GM12878 (cell line): Measurements from ENCODE around the gene SEC31A. TPM values are rescaled to one million over a fixed set of nuclear protein-coding genes. Genes with fewer than 3 reads are reported as not detected.
A peak's percentile ranks its signal among the peaks of the same experiment; 100 is the strongest.

ENCODE experiments used
- BCL11A ChIP-seq: IDR thresholded peaks from 2 replicates; pipeline ENCODE4 v1.6.1; 2011; ENCODE audit warnings: low read depth, low read length
- BHLHE40 ChIP-seq, 2 experiments: fragments of 450-650 bp in 1 of 2; IDR thresholded peaks; 2 replicates each; pipeline ENCODE4 v1.6.1; 2011 to 2017; ENCODE audit warnings: low read depth in 2 of 2, borderline replicate concordance in 1 of 2, improper control_type of control experiment in 1 of 2, low read length in 1 of 2, mild to moderate bottlenecking in 1 of 2
- EP300 ChIP-seq, 2 experiments: fragments of 150-350 bp in 1 of 2; IDR thresholded peaks; 2 replicates each; pipeline ENCODE4 v1.6.1; 2011 to 2012; ENCODE audit warnings: low read depth in 2 of 2, low read length in 2 of 2, borderline replicate concordance in 1 of 2, improper control_type of control experiment in 1 of 2, inconsistent platforms in 1 of 2; ENCODE audit not compliant: control insufficient read depth in 1 of 2
- FOS ChIP-seq: IDR thresholded peaks from 3 replicates; pipeline ENCODE4 v1.6.1; 2011; ENCODE audit warnings: borderline replicate concordance; ENCODE audit not compliant: insufficient read length; ENCODE audit errors: extremely low read depth
- GABPA ChIP-seq: IDR thresholded peaks from 2 replicates; pipeline ENCODE4 v1.6.1; 2014; ENCODE audit warnings: antibody characterized with exemption, low read depth, mild to moderate bottlenecking, inconsistent platforms
- GATAD2B ChIP-seq: fragments of 450-650 bp; conservative IDR thresholded peaks from 2 replicates; pipeline ENCODE4 v1.6.1; 2017; ENCODE audit warnings: low read depth, mild to moderate bottlenecking, moderate library complexity
- IRF4 ChIP-seq: IDR thresholded peaks from 2 replicates; pipeline ENCODE4 v1.6.1; 2011; ENCODE audit warnings: low read depth, low read length
- JUND ChIP-seq: IDR thresholded peaks from 2 replicates; pipeline ENCODE4 v1.6.1; 2012; ENCODE audit warnings: low read depth, mild to moderate bottlenecking, low read length, improper control_type of control experiment, moderate library complexity
- KAT2A ChIP-seq: conservative IDR thresholded peaks from 2 replicates; pipeline ENCODE4 v1.6.1; 2011; ENCODE audit warnings: low read depth, low read length; ENCODE audit not compliant: control insufficient read depth
- MEF2A ChIP-seq: IDR thresholded peaks from 2 replicates; pipeline ENCODE4 v1.6.1; 2011; ENCODE audit warnings: low read depth, mild to moderate bottlenecking, low read length, moderate library complexity; ENCODE audit not compliant: insufficient read depth
- NBN ChIP-seq: fragments of 450-650 bp; IDR thresholded peaks from 2 replicates; pipeline ENCODE4 v1.6.1; 2016
- RAD21 ChIP-seq: IDR thresholded peaks from 2 replicates; pipeline ENCODE4 v1.6.1; 2011; ENCODE audit warnings: mild to moderate bottlenecking, low read depth, low read length, moderate library complexity; ENCODE audit not compliant: insufficient read depth
- RAD51 ChIP-seq: fragments of 450-650 bp; IDR thresholded peaks from 2 replicates; pipeline ENCODE4 v1.6.1; 2016; ENCODE audit warnings: moderate library complexity, mild to moderate bottlenecking, inconsistent platforms
- RELA ChIP-seq: fragments of 450-650 bp; IDR thresholded peaks from 2 replicates; pipeline ENCODE4 v1.8.0; 2014; ENCODE audit warnings: borderline replicate concordance; ENCODE audit not compliant: partially characterized antibody
- SKIL ChIP-seq: fragments of 450-650 bp; IDR thresholded peaks from 2 replicates; pipeline ENCODE4 v1.6.1; 2017; ENCODE audit warnings: mild to moderate bottlenecking, low read depth, inconsistent platforms; ENCODE audit not compliant: poor library complexity, severe bottlenecking
- SPI1 ChIP-seq: IDR thresholded peaks from 2 replicates; pipeline ENCODE4 v1.6.1; 2011; ENCODE audit warnings: low read depth, mild to moderate bottlenecking, low read length, moderate library complexity, borderline replicate concordance; ENCODE audit not compliant: insufficient read depth
- TBL1XR1 ChIP-seq: IDR thresholded peaks from 2 replicates; pipeline ENCODE4 v1.6.1; 2012; ENCODE audit warnings: low read depth, low read length, improper control_type of control experiment
- TCF7 ChIP-seq: IDR thresholded peaks from 2 replicates; pipeline ENCODE4 v1.6.1; 2014; ENCODE audit warnings: antibody characterized with exemption, borderline replicate concordance
- WRNIP1 ChIP-seq: IDR thresholded peaks from 2 replicates; pipeline ENCODE4 v1.6.1; 2011; ENCODE audit warnings: low read depth, low read length, improper control_type of control experiment, borderline replicate concordance
- ZBTB40 ChIP-seq: fragments of 450-650 bp; IDR thresholded peaks from 2 replicates; pipeline ENCODE4 v1.6.1; 2016; ENCODE audit warnings: mild to moderate bottlenecking, moderate library complexity, borderline replicate concordance
- ZNF207 ChIP-seq: fragments of 450-650 bp; IDR thresholded peaks from 2 replicates; pipeline ENCODE4 v1.6.1; 2014; ENCODE audit warnings: antibody characterized with exemption, mild to moderate bottlenecking, borderline replicate concordance
- ZSCAN29 ChIP-seq: fragments of 450-650 bp; IDR thresholded peaks from 2 replicates; pipeline ENCODE4 v1.6.1; 2017; ENCODE audit warnings: mild to moderate bottlenecking, moderate library complexity
- polyA plus RNA-seq, 11 experiments: library from polyadenylated mRNA; depleted of rRNA in 4 of 11; unstranded in 6 of 11; stranded (reverse) in 5 of 11; fragments of >200 nt; fragmentation: Nextera tagmentation in 4 of 11; fragmentation: Illumina TruSeq in 1 of 11; extraction: Ambion mirVana in 4 of 11; extraction: Trizol in 1 of 11; gene quantifications; 1 replicate in 1 of 11; 2 replicates in 10 of 11; pipeline versions ENCODE4 v1.2.1 to v1.2.3, GENCODE V29; 2011 to 2016; ENCODE audit warnings: inconsistent platforms in 2 of 11, missing spikeins in 2 of 11, low read depth in 1 of 11
- total RNA-seq, 4 experiments: library from RNA; depleted of rRNA in 3 of 4; stranded (reverse); fragments of >200 nt in 3 of 4; fragmentation: Illumina TruSeq in 1 of 4; extraction: Trizol in 1 of 4; gene quantifications; 2 replicates each; pipeline versions ENCODE4 v1.2.1 to v1.2.3, GENCODE V29; 2013 to 2021

Gene SEC31A
- total and polyA plus RNA-seq, 10 of the 15 experiments (the other 5 are each of a cell fraction or from before 2014, with no cell fraction given) = 74.6 to 171 (median 129) TPM

- peak; percentile 87 for TF ChIP-seq GABPA
- TF ChIP-seq RAD51 = no peak
- TF ChIP-seq ZSCAN29 = no peak
- TF ChIP-seq ZNF207 = peak; percentile 77; the same call in 1 of the 2 replicates
- TF ChIP-seq WRNIP1 = no peak
- TF ChIP-seq SKIL = no peak
- no peak for TF ChIP-seq SPI1
- peak in 1 of 2 experiments; percentile 31; a peak in 1 of 4 replicates for TF ChIP-seq EP300 (IDR thresholded peaks at IDR 0.05; ENCODE audit: borderline replicate concordance in 1 of 2, control insufficient read depth in 1 of 2, low read depth in 2 of 2, low read length in 2 of 2)
- peak; percentile 89 for TF ChIP-seq ZBTB40
- peak; percentile 54 to 85 for TF ChIP-seq BHLHE40 (IDR thresholded peaks at IDR 0.05; ENCODE audit: borderline replicate concordance in 1 of 2, low read depth in 2 of 2, low read length in 1 of 2)
- no peak for TF ChIP-seq BCL11A
- peak; percentile 51 for TF ChIP-seq RELA
- TF ChIP-seq RAD21 = no peak
- no peak; the same call in 1 of the 2 replicates for TF ChIP-seq IRF4
- no peak for TF ChIP-seq TBL1XR1
- TF ChIP-seq JUND = no peak
- TF ChIP-seq NBN = peak; percentile 96
- no peak for TF ChIP-seq FOS
- TF ChIP-seq GATAD2B = peak; percentile 95
- 0 out of 2 replicates have a peak, but pooled peaks have one; percentile 22 for TF ChIP-seq MEF2A
- no peak for TF ChIP-seq KAT2A
- no peak; the same call in 1 of the 2 replicates for TF ChIP-seq TCF7
Observed at GRCh38 chr4:82890901-82891706, at the start of gene SEC31A (continued).
